HPDE6-E6E7 (cell line): ENCODE data around the gene JMJD6.
"Not testable (repeated sequence)": the region's sequence is repeated elsewhere in the genome, so short reads cannot be mapped to it uniquely, and the experiment has no call there.

Experiments used
- DNase-seq: peaks from one replicate; pipeline ENCODE4 v3.0.0; 2011; ENCODE audit warnings: missing footprints; ENCODE audit errors: extremely low spot score

JMJD6 gene

GRCh38 chr17:76716146-76716838, 10.1 kb downstream of the JMJD6 start:
- DNase-seq: no peak

- no peak for DNase-seq
Observed at GRCh38 chr17:76715496-76715830, 10.9 kb downstream of the JMJD6 start.

- DNase-seq: no peak
Observed at GRCh38 chr17:76714822-76715495, 11.4 kb downstream of the JMJD6 start.

GRCh38 chr17:76714336-76714735, 12.1 kb downstream of the JMJD6 start:
- no peak for DNase-seq

- DNase-seq: no peak
Observed at GRCh38 chr17:76713765-76714164, 12.6 kb downstream of the JMJD6 start.

GRCh38 chr17:76712321-76712720, 14.1 kb downstream of the JMJD6 start:
- DNase-seq: not testable (repeated sequence)

- DNase-seq: peak; percentile 75
Observed at GRCh38 chr17:76710863-76711611, 15.4 kb downstream of the JMJD6 start, which contains the start of gene MXRA7. Gene MXRA7 (minus strand): TSS chr17:76710965. CDS start chr17:76710946, 19 bp downstream.

- DNase-seq: not testable (repeated sequence)
Observed at GRCh38 chr17:76709951-76710862, 16.2 kb downstream of the JMJD6 start.

- peak; percentile 79 for DNase-seq
Observed at GRCh38 chr17:76709077-76709950, 17.1 kb downstream of the JMJD6 start.

- no peak for DNase-seq
Observed at GRCh38 chr17:76707985-76708807, 18.2 kb downstream of the JMJD6 start.

- DNase-seq: no peak
Observed at GRCh38 chr17:76706817-76707216, 19.6 kb downstream of the JMJD6 start.

- no peak for DNase-seq
Observed at GRCh38 chr17:76704805-76705204, 21.6 kb downstream of the JMJD6 start.

GRCh38 chr17:76702941-76703637, 23.3 kb downstream of the JMJD6 start:
- no peak for DNase-seq

GRCh38 chr17:76702076-76702475, 24.3 kb downstream of the JMJD6 start:
- DNase-seq: no peak

GRCh38 chr17:76701471-76701967, 24.9 kb downstream of the JMJD6 start:
- no peak for DNase-seq

- DNase-seq: peak; percentile 86
Observed at GRCh38 chr17:76700617-76701470, 25.6 kb downstream of the JMJD6 start.

- peak; percentile 67 for DNase-seq
Observed at GRCh38 chr17:76700270-76700616, 26.2 kb downstream of the JMJD6 start.

- not testable (repeated sequence) for DNase-seq
Observed at GRCh38 chr17:76698466-76698977, 27.9 kb downstream of the JMJD6 start.
